HG02840 (cell line): Measurements from ENCODE around the gene PCID2.

Experiments used
- ATAC-seq: cut with Tn5 transposase; IDR thresholded peaks from one replicate; pipeline ENCODE4 v1.9.1; 2021; ENCODE audit warnings: mild to moderate bottlenecking, moderate library complexity, moderate number of reproducible peaks; ENCODE audit not compliant: unreplicated experiment, low FRiP score

PCID2 gene

DNA sequence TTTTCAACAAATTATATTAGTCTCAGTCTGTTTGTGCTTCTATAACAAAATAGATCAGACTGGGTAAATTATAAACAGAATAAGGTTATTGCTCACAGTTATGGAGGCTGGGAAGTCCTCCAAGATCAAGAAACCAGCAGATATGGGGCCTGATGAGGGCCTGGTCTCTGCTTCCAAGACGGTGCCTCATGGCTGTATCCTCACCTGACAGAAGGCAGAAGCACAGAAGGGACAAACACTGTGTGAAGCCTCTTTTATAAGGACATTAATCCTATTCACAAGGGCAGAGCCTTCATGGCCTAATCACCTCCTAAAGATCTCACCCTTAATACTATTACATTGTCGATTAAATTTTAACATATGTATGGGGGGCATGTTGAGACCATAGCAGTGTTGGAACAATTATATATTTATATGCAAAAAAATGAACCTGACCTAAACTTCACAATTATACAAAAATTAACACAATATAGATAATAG, 73.1 kb downstream of the PCID2 start:
- no peak for ATAC-seq

DNA sequence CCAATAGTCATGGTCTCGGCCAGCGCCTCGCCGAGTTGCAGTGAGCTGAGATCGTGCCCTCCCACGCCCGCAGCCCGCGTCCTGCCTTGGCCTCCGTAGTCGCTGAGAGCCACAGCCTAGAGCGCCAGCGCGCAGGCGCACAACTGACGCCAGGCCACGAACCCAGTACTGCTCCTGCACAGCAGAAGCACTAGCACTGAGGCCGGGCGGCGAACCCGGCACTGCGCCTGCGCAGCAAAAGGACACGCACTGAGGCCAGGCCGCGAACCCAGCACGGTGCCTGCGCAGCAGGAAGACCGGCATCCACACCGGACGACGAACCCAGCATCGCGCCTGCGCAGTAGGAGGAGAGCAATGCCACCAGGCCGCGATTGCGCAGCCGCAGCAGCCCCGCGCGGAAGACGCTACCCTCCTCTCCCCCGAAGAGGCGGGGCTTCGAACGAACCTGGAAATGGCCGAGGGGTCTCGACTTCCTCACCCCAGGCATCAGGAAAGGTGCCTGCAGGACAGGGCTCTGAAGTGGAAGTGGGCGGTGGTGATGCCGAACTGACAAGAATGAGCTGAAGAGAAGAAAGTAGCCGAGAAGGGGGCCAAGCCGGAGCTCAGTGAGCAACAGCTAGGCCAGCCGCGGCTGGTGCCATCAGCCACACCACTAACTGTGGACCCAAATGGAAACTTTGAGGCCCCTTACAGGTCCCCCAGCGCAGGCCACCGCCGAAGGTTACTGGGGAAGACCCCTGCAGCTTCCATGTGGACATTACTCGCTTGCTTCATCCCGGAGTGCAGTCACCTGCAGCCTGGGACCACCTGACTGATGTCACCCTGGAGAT, 78.3 kb downstream of the PCID2 start:
- ATAC-seq = no peak

DNA sequence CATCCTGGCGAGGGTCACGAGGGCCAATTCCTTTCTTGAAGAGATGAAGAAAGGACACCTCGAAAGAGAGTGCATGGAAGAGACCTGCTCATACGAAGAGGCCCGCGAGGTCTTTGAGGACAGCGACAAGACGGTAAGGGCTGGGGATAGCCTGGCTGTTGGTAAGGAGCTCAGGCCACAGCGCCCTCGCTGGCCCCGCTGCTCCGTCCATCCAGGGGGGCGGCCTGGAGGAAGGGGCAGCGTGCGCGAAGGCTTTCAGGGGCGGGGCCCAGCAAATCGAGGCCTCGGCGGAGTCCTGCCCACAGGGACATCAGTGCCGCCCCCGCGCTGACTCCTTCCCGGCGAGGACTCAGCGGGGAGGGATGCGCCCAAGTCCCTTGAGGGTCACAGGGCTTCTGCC, 79.0 kb downstream of the PCID2 start:
- no peak for ATAC-seq
